Calu3 (cell line): Measurements from ENCODE around the gene ARRDC4. TPM values are rescaled to one million over a fixed set of nuclear protein-coding genes. Genes with fewer than 3 reads are reported as not detected.

ENCODE experiments used
- Bru-seq: library from RNA; stranded (reverse); fragments of 400-500 nt; gene quantifications from one replicate; lab custom pipeline; 2021; lab: Mats Ljungman, UMichigan
- BruChase-seq, 2 experiments: library from RNA; stranded (reverse); fragments of 400-500 nt; gene quantifications; one replicate each; lab custom pipeline; 2021; lab: Mats Ljungman, UMichigan
- BruUV-seq: library from RNA; stranded (reverse); fragments of 400-500 nt; replicated peaks from 2 replicates; lab custom pipeline; 2021; lab: Mats Ljungman, UMichigan
- CTCF ChIA-PET: fragments of 300-600 bp; sonication (Branson Sonifier 250); formaldehyde crosslinking; loops from one replicate; lab custom pipeline; 2022; ENCODE audit warnings: antibody characterized with exemption; lab: Charles Lee
- DNase-seq: peaks from one replicate; pipeline ENCODE4 v3.0.0; 2022
- H3K27ac Mint-ChIP-seq: one replicate; pipeline ENCODE4 v1.8.0; 2022; ENCODE audit warnings: mixed read lengths; ENCODE audit not compliant: unreplicated experiment
- H3K27me3 Mint-ChIP-seq: one replicate; pipeline ENCODE4 v1.8.0; 2022; ENCODE audit warnings: mixed read lengths; ENCODE audit not compliant: unreplicated experiment
- H3K36me3 Mint-ChIP-seq: one replicate; pipeline ENCODE4 v1.8.0; 2022; ENCODE audit warnings: mild to moderate bottlenecking, moderate library complexity, mixed read lengths; ENCODE audit not compliant: insufficient read depth, unreplicated experiment
- H3K4me1 Mint-ChIP-seq: one replicate; pipeline ENCODE4 v1.8.0; 2022; ENCODE audit warnings: mild to moderate bottlenecking, low read depth, mixed read lengths; ENCODE audit not compliant: unreplicated experiment
- H3K4me3 Mint-ChIP-seq: one replicate; pipeline ENCODE4 v1.8.0; 2022; ENCODE audit warnings: mild to moderate bottlenecking, low read depth, moderate library complexity, mixed read lengths; ENCODE audit not compliant: unreplicated experiment
- H3K9me3 Mint-ChIP-seq: one replicate; pipeline ENCODE4 v1.8.0; 2022; ENCODE audit warnings: low read depth, mixed read lengths; ENCODE audit not compliant: unreplicated experiment
- intact Hi-C: fragments of 100-400 bp; cut with micrococcal nuclease; formaldehyde crosslinking; loops from one replicate; pipeline ENCODE4 v1.10.0; 2022; ENCODE audit not compliant: unreplicated experiment
- long read RNA-seq: library from polyadenylated mRNA; stranded (forward); transcript quantifications from one replicate; pipeline ENCODE4 v2.0.0, GENCODE V29; 2022
- total RNA-seq: library from RNA; stranded (reverse); gene quantifications from 2 replicates; pipeline ENCODE4 v1.2.3, GENCODE V29; 2022
- TF ChIP-seq, protein P1 (sequence below): fragments of 200-600 bp; IDR thresholded peaks from one replicate; pipeline ENCODE4 v1.8.0; 2022; ENCODE audit warnings: antibody characterized with exemption; ENCODE audit not compliant: unreplicated experiment

ARRDC4 gene, protein sequence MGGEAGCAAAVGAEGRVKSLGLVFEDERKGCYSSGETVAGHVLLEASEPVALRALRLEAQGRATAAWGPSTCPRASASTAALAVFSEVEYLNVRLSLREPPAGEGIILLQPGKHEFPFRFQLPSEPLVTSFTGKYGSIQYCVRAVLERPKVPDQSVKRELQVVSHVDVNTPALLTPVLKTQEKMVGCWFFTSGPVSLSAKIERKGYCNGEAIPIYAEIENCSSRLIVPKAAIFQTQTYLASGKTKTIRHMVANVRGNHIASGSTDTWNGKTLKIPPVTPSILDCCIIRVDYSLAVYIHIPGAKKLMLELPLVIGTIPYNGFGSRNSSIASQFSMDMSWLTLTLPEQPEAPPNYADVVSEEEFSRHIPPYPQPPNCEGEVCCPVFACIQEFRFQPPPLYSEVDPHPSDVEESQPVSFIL
- total RNA-seq (3.0 and 3.2 TPM in 2 replicates), Bru-seq, nascent RNA (percentile 56 among the genes with signal in this experiment), BruChase-seq, experiment 1, labeled RNA remaining after a 6-hour chase (percentile 56 among the genes with signal in this experiment), BruChase-seq, experiment 2, labeled RNA remaining after a 2-hour chase (percentile 65 among the genes with signal in this experiment)
- long read RNA-seq, full-length matches to known transcripts = 5 of 6 reads
- long read RNA-seq, partial matches to known transcripts = 0 of 6 reads
- long read RNA-seq, other reads (novel, unspliced or antisense) = 1 of 6 reads

DNA sequence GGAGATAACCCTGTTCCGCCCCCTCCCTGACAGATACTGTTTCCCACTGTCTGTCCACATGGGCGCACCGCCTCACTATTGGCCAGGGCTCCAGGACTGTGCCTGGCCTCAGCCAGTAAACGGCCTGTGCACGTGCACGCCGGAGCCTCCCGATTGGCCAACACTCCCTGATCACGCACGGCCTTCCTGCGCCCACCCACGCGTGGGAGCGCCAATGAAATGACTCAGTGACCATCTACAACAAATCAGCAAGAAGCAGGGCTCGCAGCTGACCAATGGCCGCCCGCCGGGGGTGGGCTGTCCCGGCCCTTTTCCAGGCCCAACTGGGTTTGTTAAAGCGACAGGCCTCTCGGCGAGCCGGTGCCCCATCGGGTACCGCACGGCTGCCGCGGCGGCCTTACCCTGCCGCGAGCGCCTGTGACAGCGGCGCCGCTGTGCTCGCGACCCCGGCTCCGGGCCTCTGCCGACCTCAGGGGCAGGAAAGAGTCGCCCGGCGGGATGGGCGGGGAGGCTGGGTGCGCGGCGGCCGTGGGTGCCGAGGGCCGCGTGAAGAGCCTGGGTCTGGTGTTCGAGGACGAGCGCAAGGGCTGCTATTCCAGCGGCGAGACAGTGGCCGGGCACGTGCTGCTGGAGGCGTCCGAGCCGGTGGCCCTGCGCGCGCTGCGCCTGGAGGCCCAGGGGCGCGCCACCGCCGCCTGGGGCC lies at the start of gene ARRDC4:
Gene ARRDC4 (plus strand): TSS at position 340 of the 703 bp plus-strand sequence. CDS start 159 bp downstream, at position 499.
- CTCF ChIA-PET = interaction anchor here (1.0 kb wide), 1 partner anchor 36 kb away, joined by 6 read pairs; no protein-coding TSS in a partner anchor
- H3K27me3 Mint-ChIP-seq = no peaks in the 10 kb centered on the region

DNA sequence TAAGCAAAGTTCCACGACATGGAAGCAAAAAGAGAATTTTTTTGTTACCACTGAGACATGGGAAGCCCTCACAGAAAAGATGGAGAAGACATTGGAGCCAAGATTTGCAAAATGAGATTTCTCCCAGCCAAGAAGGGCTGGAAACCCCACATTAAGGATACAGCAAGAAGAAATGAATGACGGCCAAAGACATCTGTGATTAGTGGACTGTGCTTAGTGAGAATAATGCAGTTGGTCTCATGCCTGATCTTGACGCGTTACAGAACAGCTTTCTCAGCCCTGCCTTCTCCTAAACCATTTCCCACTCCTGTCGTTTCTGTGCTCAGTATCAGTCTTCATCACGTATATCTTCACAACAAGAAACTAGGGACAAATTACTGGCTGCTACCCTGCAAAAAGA lies 45.8 kb upstream of the ARRDC4 start:
- no peak overlapping the region for H3K4me3 Mint-ChIP-seq
- no peaks in the 10 kb centered on the region for H3K4me1 Mint-ChIP-seq
- no peaks in the 10 kb centered on the region for H3K9me3 Mint-ChIP-seq
- intact Hi-C loops = no loop called here
- H3K27me3 Mint-ChIP-seq = peaks cover 28% of the 10 kb centered on the region
- TF ChIP-seq, protein P1, sequence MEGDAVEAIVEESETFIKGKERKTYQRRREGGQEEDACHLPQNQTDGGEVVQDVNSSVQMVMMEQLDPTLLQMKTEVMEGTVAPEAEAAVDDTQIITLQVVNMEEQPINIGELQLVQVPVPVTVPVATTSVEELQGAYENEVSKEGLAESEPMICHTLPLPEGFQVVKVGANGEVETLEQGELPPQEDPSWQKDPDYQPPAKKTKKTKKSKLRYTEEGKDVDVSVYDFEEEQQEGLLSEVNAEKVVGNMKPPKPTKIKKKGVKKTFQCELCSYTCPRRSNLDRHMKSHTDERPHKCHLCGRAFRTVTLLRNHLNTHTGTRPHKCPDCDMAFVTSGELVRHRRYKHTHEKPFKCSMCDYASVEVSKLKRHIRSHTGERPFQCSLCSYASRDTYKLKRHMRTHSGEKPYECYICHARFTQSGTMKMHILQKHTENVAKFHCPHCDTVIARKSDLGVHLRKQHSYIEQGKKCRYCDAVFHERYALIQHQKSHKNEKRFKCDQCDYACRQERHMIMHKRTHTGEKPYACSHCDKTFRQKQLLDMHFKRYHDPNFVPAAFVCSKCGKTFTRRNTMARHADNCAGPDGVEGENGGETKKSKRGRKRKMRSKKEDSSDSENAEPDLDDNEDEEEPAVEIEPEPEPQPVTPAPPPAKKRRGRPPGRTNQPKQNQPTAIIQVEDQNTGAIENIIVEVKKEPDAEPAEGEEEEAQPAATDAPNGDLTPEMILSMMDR = no peak
- BruUV-seq = no TSS peak
- H3K36me3 Mint-ChIP-seq = no peaks in the 10 kb centered on the region
- CTCF ChIA-PET = no interaction called here
- no peak overlapping the region for H3K27ac Mint-ChIP-seq
- no peak for DNase-seq

More for the DNA sequence above, at the start of gene ARRDC4:
- H3K36me3 Mint-ChIP-seq = peaks cover 25% of the 10 kb centered on the region
- TF ChIP-seq, protein P1 = no peak
- peak within 1 kb of the TSS; percentile 93 for H3K4me3 Mint-ChIP-seq
- H3K9me3 Mint-ChIP-seq = peaks cover 2% of the 10 kb centered on the region
- no TSS peak for BruUV-seq
- peaks cover 32% of the 10 kb centered on the region for H3K4me1 Mint-ChIP-seq
- H3K27ac Mint-ChIP-seq = peak within 1 kb of the TSS; percentile 98
- intact Hi-C loops = loop anchor here (2.0 kb wide), 2 partner anchors 34 to 52 kb away; no protein-coding TSS in a partner anchor
- peak; percentile 99 for DNase-seq

DNA sequence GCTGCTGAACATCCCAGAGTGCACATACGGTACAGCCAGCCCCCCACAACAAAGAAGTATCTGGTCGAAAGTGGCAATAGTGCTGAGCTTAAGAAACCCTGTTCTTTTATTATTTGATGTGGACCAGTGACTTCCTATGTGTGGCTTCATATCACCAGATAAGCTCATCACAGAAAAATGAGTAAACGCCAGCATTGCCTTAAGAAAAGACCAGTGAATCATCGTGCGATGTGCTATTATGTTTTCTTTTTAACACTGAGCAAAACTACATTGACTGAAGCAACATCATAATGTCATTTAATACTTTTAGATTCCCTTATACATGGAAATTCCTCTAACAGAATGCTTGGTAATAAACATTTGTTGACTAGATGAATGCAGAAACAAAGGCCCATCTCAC lies 45.2 kb upstream of the ARRDC4 start:
- BruUV-seq = no TSS peak
- intact Hi-C loops = no loop called here
- no peaks in the 10 kb centered on the region for H3K4me1 Mint-ChIP-seq
- H3K9me3 Mint-ChIP-seq = no peaks in the 10 kb centered on the region
- no peaks in the 10 kb centered on the region for H3K36me3 Mint-ChIP-seq
- peaks cover 28% of the 10 kb centered on the region for H3K27me3 Mint-ChIP-seq
- H3K27ac Mint-ChIP-seq = no peak overlapping the region
- no peak overlapping the region for H3K4me3 Mint-ChIP-seq
- CTCF ChIA-PET = interaction anchor here (0.6 kb wide), 1 partner anchor 204 kb away, joined by 4 read pairs; no protein-coding TSS in a partner anchor
- TF ChIP-seq, protein P1 = no peak
- no peak for DNase-seq

DNA sequence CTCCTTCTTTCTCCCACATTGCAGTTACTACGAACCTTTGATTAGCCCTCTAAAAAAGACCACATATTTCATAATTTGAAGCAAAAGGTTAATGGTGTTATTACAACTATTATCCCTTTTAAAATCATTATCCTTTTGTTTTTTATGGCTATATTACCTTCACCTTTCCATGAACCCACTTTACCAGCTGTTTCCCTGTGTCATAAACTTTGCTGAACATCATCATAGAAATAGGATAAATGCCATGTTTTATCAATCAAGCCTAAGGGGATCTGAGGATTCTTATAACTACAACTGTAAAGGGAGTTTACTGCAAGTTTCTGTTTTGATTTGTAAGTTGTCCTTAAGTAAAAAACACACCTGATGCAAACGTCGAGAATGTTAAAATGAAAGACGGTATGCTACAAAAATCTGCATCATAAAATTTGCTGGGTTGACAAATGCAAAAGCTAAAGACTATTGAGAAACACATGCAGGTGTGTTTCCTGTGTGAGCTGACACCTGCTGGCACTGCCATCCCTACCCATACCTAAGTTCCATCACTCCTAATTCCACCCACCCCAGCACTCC lies 39.1 kb upstream of the ARRDC4 start:
- no peak for DNase-seq
- H3K4me3 Mint-ChIP-seq = no peak overlapping the region
- H3K4me1 Mint-ChIP-seq = no peaks in the 10 kb centered on the region
- BruUV-seq = no TSS peak
- no peaks in the 10 kb centered on the region for H3K36me3 Mint-ChIP-seq
- TF ChIP-seq, protein P1 = no peak
- intact Hi-C loops = no loop called here
- CTCF ChIA-PET = no interaction called here
- H3K9me3 Mint-ChIP-seq = peaks cover 1% of the 10 kb centered on the region
- H3K27me3 Mint-ChIP-seq = no peaks in the 10 kb centered on the region
- H3K27ac Mint-ChIP-seq = no peak overlapping the region
